Measurements from ENCODE around the gene CNGA3.
"Not testable (repeated sequence)": the region's sequence is repeated elsewhere in the genome, so short reads cannot be mapped to it uniquely, and the experiment has no call there.

CNGA3 gene

GRCh38 chr2:98395977-98396376, 49.7 kb downstream of the CNGA3 start:
- no peak for DNase-seq (ENCODE audit: low read depth in 2 of 3, low spot score in 2 of 3)

DNA sequence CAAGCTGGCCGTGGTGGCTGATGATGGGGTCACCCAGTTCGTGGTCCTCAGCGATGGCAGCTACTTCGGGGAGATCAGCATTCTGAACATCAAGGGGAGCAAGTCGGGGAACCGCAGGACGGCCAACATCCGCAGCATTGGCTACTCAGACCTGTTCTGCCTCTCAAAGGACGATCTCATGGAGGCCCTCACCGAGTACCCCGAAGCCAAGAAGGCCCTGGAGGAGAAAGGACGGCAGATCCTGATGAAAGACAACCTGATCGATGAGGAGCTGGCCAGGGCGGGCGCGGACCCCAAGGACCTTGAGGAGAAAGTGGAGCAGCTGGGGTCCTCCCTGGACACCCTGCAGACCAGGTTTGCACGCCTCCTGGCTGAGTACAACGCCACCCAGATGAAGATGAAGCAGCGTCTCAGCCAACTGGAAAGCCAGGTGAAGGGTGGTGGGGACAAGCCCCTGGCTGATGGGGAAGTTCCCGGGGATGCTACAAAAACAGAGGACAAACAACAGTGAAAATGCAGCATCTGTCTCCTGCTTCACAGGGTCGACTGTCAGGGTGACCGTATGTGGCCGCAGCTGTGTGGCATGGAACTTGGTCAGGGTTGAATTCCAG, 50.6 kb downstream of the CNGA3 start:
- no peak for DNase-seq (ENCODE audit: low read depth in 2 of 3, low spot score in 2 of 3)

- no peak for DNase-seq (ENCODE audit: low read depth in 2 of 3, low spot score in 2 of 3)
These were observed 52.9 kb downstream of the CNGA3 start for GRCh38 chr2:98399140-98399539.

DNA sequence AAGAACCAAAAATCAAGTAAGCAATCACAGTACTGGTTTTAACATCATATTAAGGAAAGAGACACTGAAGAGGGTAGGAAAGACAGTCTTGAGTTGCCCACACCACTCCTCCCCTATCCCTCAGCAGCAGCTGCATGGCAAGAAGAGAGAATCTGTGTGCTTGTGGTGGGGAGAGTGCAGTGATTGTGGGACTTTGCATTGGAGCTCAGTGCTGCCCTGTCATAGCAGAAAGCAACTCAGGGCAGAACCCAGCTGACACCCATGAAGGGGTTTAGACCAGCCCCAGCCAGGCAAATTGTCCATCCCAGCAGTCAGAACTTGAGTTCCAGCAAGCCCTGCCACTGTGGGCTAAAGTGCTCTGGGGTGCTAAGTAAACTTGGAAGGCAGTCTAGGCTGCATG, 57.6 kb downstream of the CNGA3 start:
- no peak for DNase-seq (ENCODE audit: low read depth in 2 of 3, low spot score in 2 of 3)

GRCh38 chr2:98404556-98405250, 58.4 kb downstream of the CNGA3 start:
- DNase-seq (ENCODE audit: low read depth in 2 of 3, low spot score in 2 of 3), result no peak

DNA sequence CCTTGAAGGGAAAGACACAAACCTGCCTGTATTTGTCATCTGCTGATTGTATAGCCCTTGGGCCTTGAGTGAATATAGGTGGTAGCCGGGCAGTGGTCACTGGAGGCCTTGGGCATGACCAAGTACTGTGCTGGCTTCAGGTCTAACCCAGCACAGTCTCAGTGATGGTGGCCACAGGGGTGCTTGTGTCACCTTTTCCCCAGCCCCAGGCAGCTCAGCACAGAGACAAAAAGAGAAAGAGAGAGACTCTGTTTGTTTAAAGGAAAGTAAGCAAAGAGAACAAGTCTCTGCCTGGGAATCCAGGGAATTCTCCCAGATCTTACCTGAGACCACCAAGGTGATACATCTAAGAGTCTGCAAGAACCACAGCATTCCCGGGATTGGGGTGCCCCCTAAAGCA, 59.0 kb downstream of the CNGA3 start:
- no peak for DNase-seq (ENCODE audit: low read depth in 2 of 3, low spot score in 2 of 3)

GRCh38 chr2:98408155-98408554, 61.9 kb downstream of the CNGA3 start:
- DNase-seq (ENCODE audit: low read depth in 2 of 3, low spot score in 2 of 3), result no peak

DNA sequence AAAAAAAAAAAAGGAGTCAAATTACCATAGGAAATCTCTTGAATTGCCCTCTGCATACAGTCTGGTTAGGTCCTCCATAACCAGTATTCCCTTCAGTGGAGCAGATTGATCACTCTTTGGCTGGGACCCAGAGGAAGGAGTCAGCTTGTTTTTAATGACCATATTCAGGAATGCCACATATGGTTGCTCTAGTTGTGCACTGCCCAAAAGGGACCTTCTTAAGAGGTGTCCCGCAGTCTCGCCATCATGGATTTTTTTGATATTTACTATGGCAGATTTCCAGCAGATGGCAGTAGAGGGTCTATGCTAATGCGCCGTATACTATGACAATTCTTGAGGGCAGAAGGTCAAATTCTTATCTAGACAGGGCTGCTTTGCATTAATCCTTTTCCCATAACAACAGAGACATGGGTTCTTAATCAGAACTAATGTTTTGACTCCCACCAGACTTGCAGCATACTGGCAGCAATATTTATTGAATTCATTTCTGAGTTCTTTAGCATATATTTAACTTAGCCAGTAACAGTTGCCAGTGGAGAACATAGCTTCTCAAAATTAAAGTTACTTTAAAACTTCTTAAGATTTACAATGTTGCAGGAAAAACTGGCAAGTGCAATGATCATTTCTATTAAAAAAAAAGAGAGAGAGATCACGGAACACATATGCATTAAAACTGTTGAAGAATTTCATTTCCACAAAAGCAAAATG, 66.6 kb downstream of the CNGA3 start:
- peak in 1 of 3 experiments; percentile 50 for DNase-seq (ENCODE audit: low read depth in 2 of 3, low spot score in 2 of 3)

- not testable (repeated sequence) for DNase-seq (ENCODE audit: low read depth in 2 of 3, low spot score in 2 of 3)
These were observed 68.0 kb downstream of the CNGA3 start for GRCh38 chr2:98414246-98414645.

DNA sequence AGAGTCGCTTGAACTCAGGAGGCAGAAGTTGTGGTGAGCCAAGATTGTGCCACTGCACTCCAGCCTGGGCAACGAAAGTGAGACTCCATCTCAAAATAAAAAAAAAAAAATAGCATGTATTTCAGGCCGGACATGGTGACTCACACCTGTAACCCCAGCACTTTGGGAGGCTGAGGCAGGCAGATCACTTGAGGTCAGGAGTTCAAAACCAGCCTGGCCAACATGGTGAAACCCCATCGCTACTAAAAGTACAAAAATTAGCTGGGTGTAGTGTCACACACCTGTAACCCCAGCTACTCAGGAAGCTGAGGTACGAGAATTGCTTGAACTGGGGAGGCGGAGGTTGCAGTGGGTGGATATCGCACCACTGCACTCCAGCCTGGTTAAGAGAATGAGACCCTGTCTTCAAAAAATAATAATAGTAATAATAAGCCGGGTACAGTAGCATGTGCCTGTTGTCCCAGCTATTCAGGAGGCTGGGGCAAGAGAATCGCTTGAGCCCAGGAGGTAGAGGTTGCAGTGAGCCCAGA, 69.5 kb downstream of the CNGA3 start:
- not testable (repeated sequence) for DNase-seq (ENCODE audit: low read depth in 2 of 3, low spot score in 2 of 3)

- no peak for DNase-seq (ENCODE audit: low read depth in 2 of 3, low spot score in 2 of 3)
These were observed 70.3 kb downstream of the CNGA3 start for GRCh38 chr2:98416383-98417159.

DNA sequence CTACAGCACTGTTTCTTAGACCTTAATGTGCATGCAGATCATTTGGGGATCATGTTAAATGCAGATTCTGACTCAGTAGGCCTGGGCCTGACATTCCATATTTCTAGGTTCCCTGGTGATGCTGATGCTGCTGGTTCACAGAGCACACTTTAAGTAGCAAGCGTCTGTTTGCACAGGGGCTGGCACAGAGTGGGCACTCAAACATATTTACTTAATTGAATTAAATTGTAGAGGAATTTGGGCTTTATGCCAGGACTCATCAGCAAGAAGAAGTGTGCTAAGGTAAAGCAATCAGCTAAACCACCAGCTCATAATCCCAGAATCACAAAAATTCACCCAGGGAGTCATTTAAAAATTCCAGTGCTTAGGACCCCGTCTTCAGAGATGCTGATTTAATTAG, 73.3 kb downstream of the CNGA3 start:
- DNase-seq (ENCODE audit: low read depth in 2 of 3, low spot score in 2 of 3), result no peak

DNA sequence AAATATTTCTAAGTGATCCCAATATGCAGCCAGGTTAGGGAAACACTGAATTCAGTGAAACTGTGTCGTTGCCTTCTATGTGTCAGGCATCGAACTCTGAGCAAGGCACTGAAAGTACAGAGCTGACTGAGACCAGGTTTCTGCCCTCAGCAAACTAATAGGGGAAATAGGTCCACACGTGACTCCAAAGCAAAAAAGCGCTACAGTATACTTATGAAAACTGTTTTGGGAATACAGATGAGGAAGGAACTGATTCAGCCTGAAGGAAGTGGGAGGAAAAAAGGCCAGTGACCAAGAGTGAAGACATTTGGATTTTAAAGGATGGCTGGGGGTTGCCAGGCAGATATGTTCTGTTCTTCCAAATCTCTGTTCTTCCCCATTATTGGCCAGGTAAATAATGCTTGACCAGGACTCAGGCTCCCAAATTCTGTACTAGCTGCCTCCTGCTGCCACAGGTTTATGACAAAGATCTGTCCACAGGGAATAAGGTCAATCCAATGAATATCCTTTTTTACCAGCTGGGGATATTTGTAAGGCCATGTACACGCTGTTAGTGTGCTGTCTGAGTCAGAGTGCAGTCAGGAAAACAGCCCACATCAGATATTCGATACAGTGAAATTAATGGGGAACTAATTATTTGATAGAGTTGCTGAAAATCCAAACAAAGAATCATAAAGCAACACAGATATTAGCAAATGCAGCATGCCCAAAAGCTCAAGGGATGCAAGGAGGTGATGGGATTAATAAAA, 73.9 kb downstream of the CNGA3 start:
- DNase-seq (ENCODE audit: low read depth in 2 of 3, low spot score in 2 of 3), result no peak

GRCh38 chr2:98422449-98422848, 76.2 kb downstream of the CNGA3 start:
- DNase-seq (ENCODE audit: low read depth in 2 of 3, low spot score in 2 of 3), result no peak

DNA sequence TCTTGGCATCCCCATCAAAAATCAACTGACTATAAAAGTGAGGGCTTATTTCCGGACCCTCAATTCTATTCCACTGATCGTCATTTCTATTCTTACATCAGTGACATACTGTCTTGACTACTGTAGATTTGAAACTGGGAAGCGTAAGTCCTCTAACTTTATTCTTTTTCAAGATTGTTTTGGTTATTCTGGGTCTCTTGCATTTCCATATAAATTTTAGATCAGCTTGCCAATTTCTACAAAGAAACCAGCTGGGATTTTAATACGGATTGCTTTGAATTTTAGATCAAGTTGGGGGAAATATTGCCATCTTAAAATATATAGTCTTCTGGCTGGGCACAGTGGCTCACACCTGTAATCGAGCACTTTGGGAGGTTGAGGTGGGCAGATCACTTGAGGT, 80.5 kb downstream of the CNGA3 start:
- DNase-seq (ENCODE audit: low read depth in 2 of 3, low spot score in 2 of 3), result no peak

GRCh38 chr2:98432145-98432544, 85.9 kb downstream of the CNGA3 start:
- DNase-seq (ENCODE audit: low read depth in 2 of 3, low spot score in 2 of 3), result no peak

GRCh38 chr2:98433363-98433964, 87.2 kb downstream of the CNGA3 start:
- DNase-seq (ENCODE audit: low read depth in 2 of 3, low spot score in 2 of 3), result no peak

DNA sequence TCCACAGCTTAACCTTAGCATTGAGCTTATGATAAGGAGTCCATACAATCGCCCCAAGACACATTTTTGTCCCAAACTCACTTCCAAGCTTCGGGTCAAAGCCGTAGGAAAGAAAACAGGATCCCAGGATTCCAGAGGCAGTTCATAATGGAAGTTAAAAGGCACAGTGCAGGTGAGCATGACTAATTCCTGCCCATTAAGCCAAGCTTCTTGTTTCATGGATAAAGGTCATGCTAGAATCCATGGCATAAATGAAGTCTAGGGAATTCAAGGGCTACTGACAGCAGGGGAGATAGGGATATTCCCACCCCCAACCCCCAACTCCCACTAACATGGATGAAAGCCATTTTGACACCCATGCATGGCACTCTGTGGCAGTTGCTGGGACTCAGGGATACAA, 88.2 kb downstream of the CNGA3 start:
- no peak for DNase-seq (ENCODE audit: low read depth in 2 of 3, low spot score in 2 of 3)

DNA sequence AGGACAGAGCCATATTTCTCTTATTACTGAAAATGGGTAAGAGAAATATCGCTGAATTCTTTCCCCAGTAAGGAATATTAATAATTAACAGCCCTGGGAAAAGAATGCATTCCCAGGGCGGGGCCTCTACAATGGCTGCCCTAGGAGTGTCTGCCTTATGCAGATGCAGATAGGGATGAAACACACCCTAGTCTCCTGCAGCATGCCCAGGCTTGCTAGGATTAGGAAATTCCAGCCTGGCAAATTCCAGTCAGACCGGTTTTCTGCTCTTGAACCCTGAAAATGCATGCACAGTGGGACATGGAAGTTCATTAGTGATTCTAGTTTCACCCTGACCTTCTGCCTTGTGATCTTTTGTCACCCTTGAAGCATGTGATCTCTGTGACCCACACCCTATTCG, 89.4 kb downstream of the CNGA3 start:
- DNase-seq (ENCODE audit: low read depth in 2 of 3, low spot score in 2 of 3), result not testable (repeated sequence)

DNA sequence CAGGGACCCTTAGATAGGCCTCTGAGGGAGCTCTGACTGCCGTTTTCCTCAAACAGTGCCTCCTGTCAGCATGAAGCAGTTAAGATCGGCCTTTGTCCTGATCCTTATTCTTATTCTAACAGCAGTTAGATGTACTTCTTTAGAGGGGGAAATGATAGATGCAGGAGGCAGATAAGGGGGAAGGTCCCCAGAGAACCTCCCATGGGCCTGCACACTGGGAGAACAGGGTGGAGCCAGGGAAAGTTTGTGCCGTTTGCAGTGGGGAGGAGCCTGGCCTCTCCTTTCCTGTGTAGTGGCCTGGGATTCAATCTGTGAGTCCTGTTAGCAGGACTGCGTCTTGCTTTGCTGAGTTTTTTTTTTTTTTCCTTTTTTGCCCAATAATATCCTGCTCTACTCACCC, 90.5 kb downstream of the CNGA3 start:
- DNase-seq (ENCODE audit: low read depth in 2 of 3, low spot score in 2 of 3), result no peak

Data from activated CD8-positive, alpha-beta memory T cell treated with anti-CD3 and anti-CD28 coated beads for 48 hours (primary cell).